ENCODE results near the gene SKAP1.
A peak's percentile ranks its signal among the peaks of the same experiment; 100 is the strongest.

The SKAP1 gene

GRCh38 chr17:48181653-48182052 lies 248.4 kb downstream of the SKAP1 start:
- H3K36me3 ChIP-seq, result no peaks in the 10 kb centered on the region
- DNase-seq, result peak; percentile 14
- H3K27me3 ChIP-seq, result peaks cover 94% of the 10 kb centered on the region
- TF ChIP-seq CTCF (IDR thresholded peaks at IDR 0.05; ENCODE audit: low read depth, low read length), result peak; percentile 54
- H3K4me3 ChIP-seq (ENCODE audit: low read depth, low read length), result no peak overlapping the region
- H3K9me3 ChIP-seq, result no peaks in the 10 kb centered on the region
- H3K4me1 ChIP-seq, result no peaks in the 10 kb centered on the region

- no peak overlapping the region for H3K4me3 ChIP-seq (ENCODE audit: low read depth, low read length)
- H3K36me3 ChIP-seq, result no peaks in the 10 kb centered on the region
- H3K9me3 ChIP-seq, result no peaks in the 10 kb centered on the region
- H3K4me1 ChIP-seq, result no peaks in the 10 kb centered on the region
- DNase-seq, result no peak
- no peak for TF ChIP-seq CTCF (IDR thresholded peaks at IDR 0.05; ENCODE audit: low read depth, low read length)
- H3K27me3 ChIP-seq, result peaks cover 96% of the 10 kb centered on the region
Measured at GRCh38 chr17:48180842-48181629, 249.0 kb downstream of the SKAP1 start.

- H3K4me1 ChIP-seq, result no peaks in the 10 kb centered on the region
- no peaks in the 10 kb centered on the region for H3K36me3 ChIP-seq
- no peak for TF ChIP-seq CTCF (IDR thresholded peaks at IDR 0.05; ENCODE audit: low read depth, low read length)
- no peak overlapping the region for H3K4me3 ChIP-seq (ENCODE audit: low read depth, low read length)
- H3K27me3 ChIP-seq, result peaks cover 96% of the 10 kb centered on the region
- no peak for DNase-seq
- H3K9me3 ChIP-seq, result no peaks in the 10 kb centered on the region
Measured at GRCh38 chr17:48179071-48179945, 250.7 kb downstream of the SKAP1 start.

- no peak for TF ChIP-seq CTCF (IDR thresholded peaks at IDR 0.05; ENCODE audit: low read depth, low read length)
- peaks cover 98% of the 10 kb centered on the region for H3K27me3 ChIP-seq
- H3K4me1 ChIP-seq, result no peaks in the 10 kb centered on the region
- no peak overlapping the region for H3K4me3 ChIP-seq (ENCODE audit: low read depth, low read length)
- no peaks in the 10 kb centered on the region for H3K36me3 ChIP-seq
- no peak for DNase-seq
- H3K9me3 ChIP-seq, result no peaks in the 10 kb centered on the region
Measured at GRCh38 chr17:48178317-48178716, 251.7 kb downstream of the SKAP1 start.

GRCh38 chr17:48177816-48178215 lies 252.2 kb downstream of the SKAP1 start:
- no peak for DNase-seq
- no peaks in the 10 kb centered on the region for H3K9me3 ChIP-seq
- no peaks in the 10 kb centered on the region for H3K4me1 ChIP-seq
- H3K4me3 ChIP-seq (ENCODE audit: low read depth, low read length), result no peak overlapping the region
- no peak for TF ChIP-seq CTCF (IDR thresholded peaks at IDR 0.05; ENCODE audit: low read depth, low read length)
- H3K36me3 ChIP-seq, result no peaks in the 10 kb centered on the region
- H3K27me3 ChIP-seq, result peaks cover 98% of the 10 kb centered on the region

Data from BE2C (cell line).